GM18861 (cell line): ENCODE data around the gene ZNF559.

Experiments
- ATAC-seq: cut with Tn5 transposase; IDR thresholded peaks from one replicate; pipeline ENCODE4 v1.9.1; 2021; ENCODE audit not compliant: unreplicated experiment

ZNF559 gene

DNA sequence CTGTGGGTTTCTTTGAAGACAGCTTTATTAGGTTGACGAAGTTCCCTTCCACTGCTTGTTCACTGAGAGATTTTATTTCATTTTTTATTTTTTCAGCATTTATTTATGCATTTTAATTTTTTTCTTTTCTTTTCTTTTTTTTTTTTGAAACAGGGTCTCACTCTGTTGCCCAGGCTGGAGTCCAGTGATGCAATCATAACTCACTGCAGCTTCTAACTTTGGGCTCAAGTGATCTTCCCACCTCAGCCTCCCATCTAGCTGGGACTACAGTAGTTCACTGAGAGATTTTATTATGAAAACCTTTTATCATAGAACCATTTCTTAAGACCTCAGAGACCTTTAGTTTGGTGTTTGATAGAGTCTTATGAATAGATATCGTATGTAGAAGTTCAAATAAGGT, 28.5 kb downstream of the ZNF559 start:
- no peak for ATAC-seq

DNA sequence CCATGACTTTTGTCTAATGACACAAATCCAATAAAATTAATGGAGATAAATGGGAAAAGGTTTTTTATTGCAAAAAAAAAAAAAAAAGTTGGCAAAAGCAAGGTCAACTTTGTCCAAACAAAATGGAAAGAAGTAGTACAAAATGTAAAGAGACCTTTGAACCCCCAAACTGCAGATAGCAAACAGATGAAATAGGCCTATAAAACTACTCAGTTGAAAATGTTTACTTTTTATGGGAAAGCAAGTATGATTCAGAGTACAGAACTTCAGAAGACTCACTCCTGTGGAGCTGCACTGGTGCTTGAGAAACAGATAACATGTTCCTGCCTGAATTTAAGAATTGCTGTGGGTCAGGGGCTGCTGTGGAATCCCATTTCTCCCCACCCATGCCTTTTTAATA, 29.0 kb downstream of the ZNF559 start:
- no peak for ATAC-seq

DNA sequence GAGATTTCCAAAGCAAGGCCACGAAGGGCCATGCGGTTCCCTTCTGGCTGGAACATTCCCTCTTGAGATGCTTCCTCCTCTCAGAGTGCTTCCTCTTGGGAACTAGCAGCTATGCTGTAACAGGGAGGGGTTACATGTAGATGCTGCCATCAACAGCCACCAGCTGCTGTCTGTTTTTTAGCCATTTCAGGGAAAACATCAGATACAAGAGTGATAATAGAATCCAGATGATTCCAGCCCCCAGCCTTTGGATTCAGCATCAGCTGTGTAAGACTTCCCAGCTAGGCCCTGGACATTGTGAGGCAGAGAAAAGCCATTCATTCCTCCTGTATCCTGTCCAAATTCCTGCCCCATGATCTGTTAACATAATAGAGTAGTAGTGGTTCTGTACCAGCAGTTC, 30.7 kb downstream of the ZNF559 start:
- no peak for ATAC-seq

DNA sequence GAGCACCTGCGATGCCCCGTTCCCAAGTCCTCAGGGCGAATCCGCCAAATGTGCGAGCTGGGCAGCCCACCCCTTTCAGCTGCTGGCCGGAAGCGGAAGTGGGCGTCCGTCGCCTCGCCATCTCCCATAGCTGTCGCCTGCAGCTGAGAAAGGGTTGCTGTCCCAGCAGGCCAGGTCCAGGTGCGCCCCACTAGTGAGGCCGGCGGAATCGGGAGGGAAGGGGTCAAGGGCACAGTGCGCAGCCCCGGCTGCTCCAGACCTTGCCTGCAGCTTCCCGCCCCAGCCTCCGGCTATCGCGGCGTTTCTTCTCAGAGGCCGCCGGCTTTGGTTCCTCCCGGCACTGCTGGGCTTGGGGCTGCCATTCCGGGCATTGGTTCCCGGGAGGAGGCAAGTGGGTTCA, 38.9 kb downstream of the ZNF559 start, which contains the start of gene ZNF177:
ZNF177 (plus strand) TSS at position 109 of the 400 bp plus-strand sequence. CDS start 15,299 bp downstream, outside the sequence.
- ATAC-seq = no peak

DNA sequence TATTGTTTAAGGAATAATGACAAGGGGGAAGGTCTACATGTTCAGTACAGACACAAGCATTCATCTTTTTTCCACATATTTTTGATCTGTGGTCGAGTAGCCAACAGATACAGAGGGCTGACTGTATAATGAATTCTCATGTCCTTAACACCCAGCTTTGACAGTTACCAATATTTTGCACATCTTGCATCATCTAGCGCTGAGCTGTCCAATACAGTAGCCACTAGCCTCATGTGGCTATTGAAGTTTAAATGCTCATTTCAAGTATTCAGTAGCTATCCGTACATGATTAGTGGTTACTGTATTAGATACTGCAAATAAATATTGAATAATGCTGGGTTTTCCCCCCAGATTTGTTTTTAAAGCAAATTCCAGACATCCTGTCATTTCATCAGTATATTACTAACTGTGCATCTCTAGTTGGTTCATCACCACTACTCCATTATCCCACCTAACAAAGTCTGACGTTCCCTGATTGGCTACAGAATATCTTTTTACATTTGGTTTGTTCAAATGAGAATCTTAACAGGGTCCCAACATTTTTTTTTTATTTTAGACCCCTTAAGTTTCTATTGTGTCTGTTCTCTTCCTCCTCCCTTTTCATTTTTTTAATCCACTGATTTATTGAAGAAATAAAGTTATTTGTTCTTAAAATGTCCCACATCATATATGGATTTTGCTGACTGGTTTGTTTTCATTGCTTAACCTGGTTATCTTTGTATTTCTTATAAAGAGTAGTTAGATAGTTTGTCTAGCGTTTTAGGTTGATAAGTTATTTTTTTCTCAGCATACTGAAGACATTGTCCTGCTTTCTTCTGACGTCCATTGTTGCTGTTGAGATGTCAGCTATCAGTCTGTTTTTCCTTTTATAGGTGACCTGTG, 47.0 kb downstream of the ZNF559 start:
- no peak for ATAC-seq

DNA sequence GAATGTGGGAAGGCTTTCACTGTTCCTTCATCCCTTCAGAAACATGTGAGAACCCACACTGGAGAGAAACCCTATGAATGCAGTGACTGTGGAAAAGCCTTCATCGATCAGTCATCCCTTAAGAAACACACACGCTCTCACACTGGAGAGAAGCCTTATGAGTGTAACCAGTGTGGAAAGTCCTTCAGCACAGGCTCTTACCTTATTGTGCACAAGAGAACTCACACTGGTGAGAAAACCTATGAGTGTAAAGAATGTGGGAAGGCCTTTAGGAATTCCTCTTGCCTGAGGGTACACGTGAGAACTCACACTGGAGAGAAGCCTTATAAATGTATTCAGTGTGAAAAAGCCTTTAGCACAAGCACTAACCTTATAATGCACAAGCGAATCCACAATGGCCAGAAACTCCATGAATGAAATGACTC, 57.4 kb downstream of the ZNF559 start:
- no peak for ATAC-seq
